ENCODE data around the gene PCDH9.

DNA sequence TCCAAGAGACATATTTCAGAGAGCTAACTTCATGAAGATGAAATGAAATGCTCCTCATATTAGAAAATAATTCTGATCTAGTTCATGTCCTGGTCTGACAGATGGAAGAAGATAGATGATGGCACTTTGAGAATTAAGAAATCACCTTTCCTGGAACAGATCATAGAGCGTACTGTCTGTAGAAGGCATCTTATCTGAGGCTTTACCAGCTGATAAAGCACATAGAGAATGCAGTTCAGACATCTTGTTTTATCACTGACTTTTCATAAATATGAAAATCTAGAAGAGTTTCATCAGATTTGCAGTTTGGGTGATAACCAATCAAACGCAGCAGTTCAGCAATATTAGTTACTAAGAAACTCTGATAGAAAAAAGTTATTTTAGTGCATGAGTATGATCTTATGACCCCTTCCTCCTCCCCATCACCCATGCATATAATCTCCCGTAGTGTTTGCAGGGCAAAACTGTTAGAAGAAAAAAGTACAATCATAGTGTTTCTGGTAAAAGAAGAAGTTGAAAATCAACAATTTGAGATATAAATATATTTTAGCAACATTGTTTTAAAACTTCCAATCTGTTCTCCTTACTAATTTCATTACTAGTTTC, 585.2 kb downstream of the PCDH9 start:
- TF ChIP-seq, protein P1, sequence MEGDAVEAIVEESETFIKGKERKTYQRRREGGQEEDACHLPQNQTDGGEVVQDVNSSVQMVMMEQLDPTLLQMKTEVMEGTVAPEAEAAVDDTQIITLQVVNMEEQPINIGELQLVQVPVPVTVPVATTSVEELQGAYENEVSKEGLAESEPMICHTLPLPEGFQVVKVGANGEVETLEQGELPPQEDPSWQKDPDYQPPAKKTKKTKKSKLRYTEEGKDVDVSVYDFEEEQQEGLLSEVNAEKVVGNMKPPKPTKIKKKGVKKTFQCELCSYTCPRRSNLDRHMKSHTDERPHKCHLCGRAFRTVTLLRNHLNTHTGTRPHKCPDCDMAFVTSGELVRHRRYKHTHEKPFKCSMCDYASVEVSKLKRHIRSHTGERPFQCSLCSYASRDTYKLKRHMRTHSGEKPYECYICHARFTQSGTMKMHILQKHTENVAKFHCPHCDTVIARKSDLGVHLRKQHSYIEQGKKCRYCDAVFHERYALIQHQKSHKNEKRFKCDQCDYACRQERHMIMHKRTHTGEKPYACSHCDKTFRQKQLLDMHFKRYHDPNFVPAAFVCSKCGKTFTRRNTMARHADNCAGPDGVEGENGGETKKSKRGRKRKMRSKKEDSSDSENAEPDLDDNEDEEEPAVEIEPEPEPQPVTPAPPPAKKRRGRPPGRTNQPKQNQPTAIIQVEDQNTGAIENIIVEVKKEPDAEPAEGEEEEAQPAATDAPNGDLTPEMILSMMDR (IDR thresholded peaks at IDR 0.05) = no peak
- no peak for TF ChIP-seq POLR2AphosphoS5 (IDR thresholded peaks at IDR 0.05)
- TF ChIP-seq POLR2A (IDR thresholded peaks at IDR 0.05) = no peak
- no peak for TF ChIP-seq EP300 (IDR thresholded peaks at IDR 0.05; ENCODE audit: low read depth)
